ENCODE data around the gene SPSB3. TPM values are rescaled to one million over a fixed set of nuclear protein-coding genes. Genes with fewer than 3 reads are reported as not detected.
A peak's percentile ranks its signal among the peaks of the same experiment; 100 is the strongest.

SPSB3 gene
- total RNA-seq, 3 donors from 2014 or later: 39.7 to 56.5 (median 52.2) TPM

DNA sequence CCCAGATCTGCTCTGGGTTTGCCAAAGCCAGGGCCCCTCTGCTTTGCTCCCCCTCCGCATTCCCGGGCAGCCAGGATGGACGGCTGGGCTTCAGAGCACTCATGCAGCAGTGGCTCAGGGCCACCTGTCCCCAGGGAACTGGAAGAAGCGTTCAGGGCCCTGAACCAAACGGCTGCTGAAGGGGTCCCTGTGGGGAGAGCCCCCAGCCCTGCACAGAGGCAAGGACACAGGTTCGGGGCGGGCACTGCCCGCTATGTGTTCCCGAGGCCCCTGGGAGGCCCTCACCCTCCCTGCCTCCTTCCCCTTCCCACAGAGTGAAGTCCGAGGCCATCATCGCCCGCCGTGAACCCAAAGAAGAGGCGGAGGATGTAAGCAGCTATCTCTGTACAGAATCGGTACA lies 21.5 kb downstream of the SPSB3 start:
- Histone ChIP-seq H3K36me3 (ENCODE audit: low read depth) (no peaks in the 10 kb centered on the region), H3K4me1 (ENCODE audit: low read depth) (peaks cover 20% of the 10 kb centered on the region), H3K9me3 (no peaks in the 10 kb centered on the region), H3K4me3 (no peak overlapping the region)
- TF ChIP-seq, protein P1, sequence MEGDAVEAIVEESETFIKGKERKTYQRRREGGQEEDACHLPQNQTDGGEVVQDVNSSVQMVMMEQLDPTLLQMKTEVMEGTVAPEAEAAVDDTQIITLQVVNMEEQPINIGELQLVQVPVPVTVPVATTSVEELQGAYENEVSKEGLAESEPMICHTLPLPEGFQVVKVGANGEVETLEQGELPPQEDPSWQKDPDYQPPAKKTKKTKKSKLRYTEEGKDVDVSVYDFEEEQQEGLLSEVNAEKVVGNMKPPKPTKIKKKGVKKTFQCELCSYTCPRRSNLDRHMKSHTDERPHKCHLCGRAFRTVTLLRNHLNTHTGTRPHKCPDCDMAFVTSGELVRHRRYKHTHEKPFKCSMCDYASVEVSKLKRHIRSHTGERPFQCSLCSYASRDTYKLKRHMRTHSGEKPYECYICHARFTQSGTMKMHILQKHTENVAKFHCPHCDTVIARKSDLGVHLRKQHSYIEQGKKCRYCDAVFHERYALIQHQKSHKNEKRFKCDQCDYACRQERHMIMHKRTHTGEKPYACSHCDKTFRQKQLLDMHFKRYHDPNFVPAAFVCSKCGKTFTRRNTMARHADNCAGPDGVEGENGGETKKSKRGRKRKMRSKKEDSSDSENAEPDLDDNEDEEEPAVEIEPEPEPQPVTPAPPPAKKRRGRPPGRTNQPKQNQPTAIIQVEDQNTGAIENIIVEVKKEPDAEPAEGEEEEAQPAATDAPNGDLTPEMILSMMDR (IDR thresholded peaks at IDR 0.05): no peak
- intact Hi-C loops (cut with DNase I, micrococcal nuclease): no loop called here
- ATAC-seq: no peak
- no peak for DNase-seq

DNA sequence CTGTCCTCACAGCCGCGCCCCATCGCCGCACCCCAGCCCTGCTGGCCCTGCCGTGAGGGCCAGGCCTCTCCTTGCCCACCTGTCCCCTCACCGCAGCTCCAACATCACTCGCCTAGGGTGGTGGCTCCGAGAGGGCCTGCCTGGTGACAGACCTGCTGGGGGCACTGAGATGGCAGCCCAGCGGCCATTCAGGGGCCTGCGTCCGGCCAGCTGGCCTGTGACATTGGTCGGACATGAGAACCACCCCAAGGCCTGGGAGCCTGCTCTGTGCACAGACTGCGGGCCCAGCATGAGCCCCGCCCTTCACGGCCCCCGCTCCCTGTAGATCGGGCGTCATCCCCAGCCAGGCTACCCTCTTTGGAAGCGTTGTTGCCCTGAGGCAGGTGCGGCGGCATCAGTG lies 22.9 kb downstream of the SPSB3 start:
- ATAC-seq: no peak
- no peaks in the 10 kb centered on the region for H3K36me3 ChIP-seq (ENCODE audit: low read depth)
- TF ChIP-seq, protein P1 (IDR thresholded peaks at IDR 0.05): no peak
- H3K4me1 ChIP-seq (ENCODE audit: low read depth): peaks cover 20% of the 10 kb centered on the region
- no peak overlapping the region for H3K4me3 ChIP-seq
- intact Hi-C loops (cut with DNase I, micrococcal nuclease): no loop called here
- no peaks in the 10 kb centered on the region for H3K9me3 ChIP-seq
- DNase-seq: peak in 1 of 3 donors; percentile 32

DNA sequence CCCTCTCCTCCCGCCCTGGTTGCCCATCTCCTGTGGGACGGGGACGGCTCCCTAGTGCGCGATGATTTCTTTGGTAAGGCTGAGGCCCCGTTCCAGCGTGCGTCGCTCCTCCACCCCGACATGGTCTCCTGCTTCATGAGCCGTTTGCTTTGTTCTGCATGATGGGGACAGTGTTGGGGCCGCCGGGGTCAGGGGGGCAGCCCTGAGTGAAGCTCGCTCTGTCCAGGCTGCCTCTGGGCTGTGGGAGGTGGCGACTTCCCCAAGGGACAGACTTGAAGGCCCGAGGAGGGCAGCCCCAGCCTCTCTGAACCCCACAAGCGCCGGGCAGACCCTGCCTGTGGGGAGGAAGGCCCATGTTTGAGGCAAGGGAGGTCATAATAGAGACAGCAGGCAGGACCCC lies 23.4 kb downstream of the SPSB3 start:
- Histone ChIP-seq H3K36me3 (ENCODE audit: low read depth) (no peaks in the 10 kb centered on the region), H3K4me1 (ENCODE audit: low read depth) (peaks cover 20% of the 10 kb centered on the region), H3K4me3 (no peak overlapping the region), H3K9me3 (no peaks in the 10 kb centered on the region)
- TF ChIP-seq, protein P1 (IDR thresholded peaks at IDR 0.05): no peak
- DNase-seq (peak in 1 of 3 donors; percentile 27), ATAC-seq (no peak)
- intact Hi-C loops (cut with DNase I, micrococcal nuclease): no loop called here

DNA sequence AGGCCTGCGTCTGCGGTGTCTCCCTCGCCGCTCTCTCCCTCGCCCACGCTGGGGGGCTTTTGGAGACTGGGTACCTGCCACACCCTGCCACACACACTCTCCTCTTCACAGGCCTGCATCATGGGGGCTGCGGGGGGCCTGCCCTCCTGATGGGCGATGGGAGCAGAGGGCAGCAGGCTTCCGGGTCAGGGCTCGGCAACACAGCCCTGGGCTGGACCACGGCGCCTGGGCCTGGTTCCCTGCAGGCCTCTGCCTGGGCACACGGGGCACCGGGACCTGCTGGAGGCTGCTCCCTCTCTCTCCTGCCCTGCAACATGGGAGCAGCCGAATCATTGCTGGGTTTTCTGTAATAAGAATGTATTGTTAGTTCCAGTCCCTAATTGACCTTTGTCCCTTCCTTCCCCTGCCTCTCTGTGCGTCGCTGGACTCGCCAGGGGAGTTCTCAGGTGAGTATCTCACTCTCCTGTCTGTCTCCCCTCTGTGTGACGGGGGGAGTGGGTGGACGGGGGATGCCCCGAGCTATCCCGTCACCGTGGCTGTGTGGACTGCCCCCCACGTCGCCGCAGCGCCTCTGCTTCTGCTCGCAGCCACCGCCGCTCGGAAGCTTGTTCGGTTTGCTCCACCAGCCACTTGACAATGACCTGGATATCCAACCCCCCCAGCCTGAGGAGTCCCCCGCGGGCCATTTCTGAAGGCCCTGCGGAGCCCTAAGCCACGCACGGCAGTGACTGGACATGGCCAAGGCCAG lies 24.5 kb downstream of the SPSB3 start:
- ATAC-seq (peak; percentile 84), DNase-seq (peak in 2 of 3 donors; percentile 61 to 63)
- H3K4me1 ChIP-seq (ENCODE audit: low read depth): peaks cover 20% of the 10 kb centered on the region
- TF ChIP-seq, protein P1 (IDR thresholded peaks at IDR 0.05): no peak
- no peaks in the 10 kb centered on the region for H3K9me3 ChIP-seq
- H3K36me3 ChIP-seq (ENCODE audit: low read depth): no peaks in the 10 kb centered on the region
- intact Hi-C loops (cut with DNase I, micrococcal nuclease): no loop called here
- H3K4me3 ChIP-seq: no peak overlapping the region

DNA sequence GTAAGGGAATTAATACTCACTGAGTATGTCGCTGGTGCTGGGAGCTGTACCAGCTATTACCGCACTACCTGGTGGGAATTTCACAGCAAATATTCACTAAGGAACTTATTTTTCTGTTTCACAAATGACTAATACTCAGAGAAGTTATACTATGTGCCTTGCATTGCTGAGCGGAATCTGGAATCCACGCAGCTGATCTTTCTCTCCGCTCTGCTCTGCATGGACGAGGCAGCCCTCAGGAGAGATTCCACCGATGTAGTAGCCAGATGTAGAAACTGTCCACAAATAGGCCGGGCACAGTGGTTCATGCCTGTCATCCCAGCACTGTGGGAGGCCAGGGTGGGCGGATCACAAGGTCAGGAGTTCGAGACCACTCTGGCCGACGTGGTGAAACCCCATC lies 28.2 kb downstream of the SPSB3 start:
- intact Hi-C loops (cut with DNase I, micrococcal nuclease): no loop called here
- TF ChIP-seq, protein P1 (IDR thresholded peaks at IDR 0.05): no peak
- DNase-seq (no peak), ATAC-seq (no peak)
- no peak overlapping the region for H3K4me3 ChIP-seq
- H3K36me3 ChIP-seq (ENCODE audit: low read depth): no peaks in the 10 kb centered on the region
- peaks cover 20% of the 10 kb centered on the region for H3K4me1 ChIP-seq (ENCODE audit: low read depth)
- H3K9me3 ChIP-seq: no peaks in the 10 kb centered on the region

All from mucosa of descending colon (tissue), 3 donors.